HepG2 (cell line): ENCODE data around the gene RAET1E. TPM values are rescaled to one million over a fixed set of nuclear protein-coding genes. Genes with fewer than 3 reads are reported as not detected.
A peak's percentile ranks its signal among the peaks of the same experiment; 100 is the strongest.

Experiments
- ARID2 ChIP-seq: sonication (generic); formaldehyde crosslinking; IDR thresholded peaks from 2 replicates; pipeline ENCODE4 v1.8.1; 2022; ENCODE audit warnings: mild to moderate bottlenecking, missing genetic modification reagents, borderline replicate concordance
- BRCA1 ChIP-seq: sonication (generic); formaldehyde crosslinking; IDR thresholded peaks from 2 replicates; pipeline ENCODE4 v1.4.0; 2020; ENCODE audit warnings: missing genetic modification reagents
- CEBPB ChIP-seq: IDR thresholded peaks from 2 replicates; pipeline ENCODE4 v1.6.1; 2011; ENCODE audit warnings: low read depth, low read length, improper control_type of control experiment, borderline replicate concordance
- FOXJ3 ChIP-seq: sonication (generic); formaldehyde crosslinking; IDR thresholded peaks from 2 replicates; pipeline ENCODE4 v1.4.0; 2020; ENCODE audit warnings: missing genetic modification reagents, mild to moderate bottlenecking, borderline replicate concordance
- KAT7 ChIP-seq: IDR thresholded peaks from 2 replicates; pipeline ENCODE4 v1.6.1; 2018; ENCODE audit warnings: borderline replicate concordance, missing compliant biosample characterization
- NBN ChIP-seq: fragments of 450-650 bp; conservative IDR thresholded peaks from 2 replicates; pipeline ENCODE4 v1.6.1; 2017
- RFX3 ChIP-seq: IDR thresholded peaks from 2 replicates; pipeline ENCODE4 v1.6.1; 2016; ENCODE audit warnings: missing biosample characterization, missing genetic modification reagents
- SMAD3 ChIP-seq: sonication (generic); formaldehyde crosslinking; IDR thresholded peaks from 2 replicates; pipeline ENCODE4 v1.4.0; 2020; ENCODE audit warnings: missing genetic modification reagents
- SOX6 ChIP-seq, 2 experiments: fragments of 450-650 bp in 1 of 2; sonication (generic) in 1 of 2; formaldehyde crosslinking in 1 of 2; IDR thresholded peaks; 2 replicates each; pipeline versions ENCODE4 v1.4.0 to v1.6.1; 2017 to 2020; ENCODE audit warnings: antibody characterized with exemption in 1 of 2, mild to moderate bottlenecking in 1 of 2, missing genetic modification reagents in 1 of 2
- TGIF2 ChIP-seq: IDR thresholded peaks from 2 replicates; pipeline ENCODE4 v1.6.1; 2016; ENCODE audit warnings: control low read depth, missing compliant biosample characterization
- ZFP90 ChIP-seq: sonication (generic); formaldehyde crosslinking; IDR thresholded peaks from 2 replicates; pipeline ENCODE4 v1.8.0; 2022; ENCODE audit warnings: missing genetic modification reagents, mild to moderate bottlenecking, inconsistent platforms, borderline replicate concordance
- ZNF264 ChIP-seq: sonication (generic); formaldehyde crosslinking; IDR thresholded peaks from 2 replicates; pipeline ENCODE4 v1.4.0; 2020; ENCODE audit warnings: missing genetic modification reagents
- ZNF331 ChIP-seq: sonication (generic); formaldehyde crosslinking; IDR thresholded peaks from 2 replicates; pipeline ENCODE4 v1.4.0; 2020; ENCODE audit warnings: missing genetic modification reagents
- ZNF460 ChIP-seq: sonication (generic); formaldehyde crosslinking; IDR thresholded peaks from 2 replicates; pipeline ENCODE4 v1.5.1; 2020; ENCODE audit warnings: missing genetic modification reagents, mild to moderate bottlenecking, borderline replicate concordance
- ZNF614 ChIP-seq: IDR thresholded peaks from 2 replicates; pipeline ENCODE4 v1.6.1; 2018; ENCODE audit warnings: missing biosample characterization, missing genetic modification reagents, inconsistent platforms, borderline replicate concordance
- ZNF652 ChIP-seq: IDR thresholded peaks from 2 replicates; pipeline ENCODE4 v1.6.1; 2016; ENCODE audit warnings: low read depth, borderline replicate concordance
- polyA plus RNA-seq, 8 experiments: library from polyadenylated mRNA; depleted of rRNA in 3 of 8; stranded (reverse) in 7 of 8; unstranded in 1 of 8; fragments of >200 nt; fragmentation: Illumina TruSeq in 4 of 8; extraction: Trizol in 4 of 8; gene quantifications; 2 replicates each; pipeline versions ENCODE4 v1.2.1 to v1.2.3, GENCODE V29; 2011 to 2016; ENCODE audit warnings: low read depth in 4 of 8, missing spikeins in 1 of 8, mixed read lengths in 1 of 8; ENCODE audit not compliant: insufficient read depth in 1 of 8
- total RNA-seq, 5 experiments: library from RNA; depleted of rRNA; stranded (reverse); fragments of >200 nt; fragmentation: Illumina TruSeq; extraction: Trizol; gene quantifications; 2 replicates each; pipeline ENCODE4 v1.2.3, GENCODE V29; 2016; ENCODE audit warnings: low read depth in 1 of 5
- TF ChIP-seq, protein P1 (sequence below): sonication (generic); formaldehyde crosslinking; IDR thresholded peaks from 2 replicates; pipeline ENCODE4 v1.8.0; 2022; ENCODE audit warnings: missing genetic modification reagents, mild to moderate bottlenecking, borderline replicate concordance
- TF ChIP-seq, protein P2 (sequence below): sonication (generic); formaldehyde crosslinking; IDR thresholded peaks from 2 replicates; pipeline ENCODE4 v1.4.0; 2020; ENCODE audit warnings: missing genetic modification reagents
- TF ChIP-seq, protein P3 (sequence below): sonication (generic); formaldehyde crosslinking; IDR thresholded peaks from 2 replicates; pipeline ENCODE4 v1.8.0; 2022; ENCODE audit warnings: missing genetic modification reagents, mild to moderate bottlenecking, moderate library complexity, borderline replicate concordance
- TF ChIP-seq, protein P4 (sequence below): sonication (generic); formaldehyde crosslinking; IDR thresholded peaks from 2 replicates; pipeline ENCODE4 v1.5.0; 2020; ENCODE audit warnings: mild to moderate bottlenecking, missing genetic modification reagents
- TF ChIP-seq, protein P5 (sequence below): sonication (generic); formaldehyde crosslinking; IDR thresholded peaks from 2 replicates; pipeline ENCODE4 v1.4.0; 2020; ENCODE audit warnings: missing genetic modification reagents, mild to moderate bottlenecking, borderline replicate concordance

The RAET1E gene
- total and polyA plus RNA-seq, 2 of the 13 experiments (the other 11 are each of a cell fraction or from before 2014, with no cell fraction given): not detected

DNA sequence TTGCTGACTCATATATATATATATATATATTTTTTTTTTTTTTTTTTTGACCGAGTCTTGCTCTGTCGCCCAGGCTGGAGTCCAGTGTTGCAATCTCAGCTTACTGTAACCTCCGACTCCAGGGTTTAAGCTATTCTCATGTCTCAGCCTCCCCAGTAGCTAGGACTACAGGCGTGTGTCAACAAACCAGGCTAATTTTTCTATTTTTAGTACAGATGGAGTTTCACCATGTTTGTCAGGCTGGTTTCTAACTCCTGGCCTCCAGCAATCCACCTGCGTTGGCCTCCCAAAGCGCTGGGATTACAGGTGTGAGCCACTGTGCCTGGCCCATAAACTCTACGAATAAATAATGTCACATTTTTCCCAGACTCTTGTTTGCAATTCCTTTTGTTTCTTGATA is 38.5 kb downstream of the RAET1E start (continued):
- TF ChIP-seq ZNF614 (peak; percentile 46; the same call in 1 of the 2 replicates), TGIF2 (CRISPR knock-in tag) (0 out of 2 replicates have a peak, but pooled peaks have one; percentile 24), ZNF652 (CRISPR knock-in tag) (no peak), NBN (no peak), SOX6 (IDR thresholded peaks at IDR 0.05) (no peak), SOX6 (CRISPR knock-in tag; IDR thresholded peaks at IDR 0.05) (peak; percentile 54), KAT7 (peak; percentile 43; the same call in 1 of the 2 replicates), ZNF460 (peak; percentile 75), BRCA1 (CRISPR knock-in tag) (no peak), ZFP90 (CRISPR knock-in tag) (no peak), CEBPB (peak; percentile 83), RFX3 (CRISPR knock-in tag) (no peak), SMAD3 (peak; percentile 67; the same call in 1 of the 2 replicates), FOXJ3 (CRISPR knock-in tag) (peak; percentile 40; the same call in 1 of the 2 replicates), ZNF264 (CRISPR knock-in tag) (0 out of 2 replicates have a peak, but pooled peaks have one; percentile 35), ZNF331 (CRISPR knock-in tag) (peak; percentile 47; the same call in 1 of the 2 replicates), ARID2 (CRISPR knock-in tag) (no peak)
- TF ChIP-seq, protein P1, sequence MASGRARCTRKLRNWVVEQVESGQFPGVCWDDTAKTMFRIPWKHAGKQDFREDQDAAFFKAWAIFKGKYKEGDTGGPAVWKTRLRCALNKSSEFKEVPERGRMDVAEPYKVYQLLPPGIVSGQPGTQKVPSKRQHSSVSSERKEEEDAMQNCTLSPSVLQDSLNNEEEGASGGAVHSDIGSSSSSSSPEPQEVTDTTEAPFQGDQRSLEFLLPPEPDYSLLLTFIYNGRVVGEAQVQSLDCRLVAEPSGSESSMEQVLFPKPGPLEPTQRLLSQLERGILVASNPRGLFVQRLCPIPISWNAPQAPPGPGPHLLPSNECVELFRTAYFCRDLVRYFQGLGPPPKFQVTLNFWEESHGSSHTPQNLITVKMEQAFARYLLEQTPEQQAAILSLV (CRISPR knock-in tag): no peak
- TF ChIP-seq, protein P2, sequence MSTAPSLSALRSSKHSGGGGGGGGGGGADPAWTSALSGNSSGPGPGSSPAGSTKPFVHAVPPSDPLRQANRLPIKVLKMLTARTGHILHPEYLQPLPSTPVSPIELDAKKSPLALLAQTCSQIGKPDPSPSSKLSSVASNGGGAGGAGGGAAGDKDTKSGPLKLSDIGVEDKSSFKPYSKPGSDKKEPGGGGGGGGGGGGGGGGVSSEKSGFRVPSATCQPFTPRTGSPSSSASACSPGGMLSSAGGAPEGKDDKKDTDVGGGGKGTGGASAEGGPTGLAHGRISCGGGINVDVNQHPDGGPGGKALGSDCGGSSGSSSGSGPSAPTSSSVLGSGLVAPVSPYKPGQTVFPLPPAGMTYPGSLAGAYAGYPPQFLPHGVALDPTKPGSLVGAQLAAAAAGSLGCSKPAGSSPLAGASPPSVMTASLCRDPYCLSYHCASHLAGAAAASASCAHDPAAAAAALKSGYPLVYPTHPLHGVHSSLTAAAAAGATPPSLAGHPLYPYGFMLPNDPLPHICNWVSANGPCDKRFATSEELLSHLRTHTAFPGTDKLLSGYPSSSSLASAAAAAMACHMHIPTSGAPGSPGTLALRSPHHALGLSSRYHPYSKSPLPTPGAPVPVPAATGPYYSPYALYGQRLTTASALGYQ (CRISPR knock-in tag): peak; percentile 16; the same call in 1 of the 2 replicates
- TF ChIP-seq, protein P3, sequence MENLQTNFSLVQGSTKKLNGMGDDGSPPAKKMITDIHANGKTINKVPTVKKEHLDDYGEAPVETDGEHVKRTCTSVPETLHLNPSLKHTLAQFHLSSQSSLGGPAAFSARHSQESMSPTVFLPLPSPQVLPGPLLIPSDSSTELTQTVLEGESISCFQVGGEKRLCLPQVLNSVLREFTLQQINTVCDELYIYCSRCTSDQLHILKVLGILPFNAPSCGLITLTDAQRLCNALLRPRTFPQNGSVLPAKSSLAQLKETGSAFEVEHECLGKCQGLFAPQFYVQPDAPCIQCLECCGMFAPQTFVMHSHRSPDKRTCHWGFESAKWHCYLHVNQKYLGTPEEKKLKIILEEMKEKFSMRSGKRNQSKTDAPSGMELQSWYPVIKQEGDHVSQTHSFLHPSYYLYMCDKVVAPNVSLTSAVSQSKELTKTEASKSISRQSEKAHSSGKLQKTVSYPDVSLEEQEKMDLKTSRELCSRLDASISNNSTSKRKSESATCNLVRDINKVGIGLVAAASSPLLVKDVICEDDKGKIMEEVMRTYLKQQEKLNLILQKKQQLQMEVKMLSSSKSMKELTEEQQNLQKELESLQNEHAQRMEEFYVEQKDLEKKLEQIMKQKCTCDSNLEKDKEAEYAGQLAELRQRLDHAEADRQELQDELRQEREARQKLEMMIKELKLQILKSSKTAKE: no peak
- TF ChIP-seq, protein P4, sequence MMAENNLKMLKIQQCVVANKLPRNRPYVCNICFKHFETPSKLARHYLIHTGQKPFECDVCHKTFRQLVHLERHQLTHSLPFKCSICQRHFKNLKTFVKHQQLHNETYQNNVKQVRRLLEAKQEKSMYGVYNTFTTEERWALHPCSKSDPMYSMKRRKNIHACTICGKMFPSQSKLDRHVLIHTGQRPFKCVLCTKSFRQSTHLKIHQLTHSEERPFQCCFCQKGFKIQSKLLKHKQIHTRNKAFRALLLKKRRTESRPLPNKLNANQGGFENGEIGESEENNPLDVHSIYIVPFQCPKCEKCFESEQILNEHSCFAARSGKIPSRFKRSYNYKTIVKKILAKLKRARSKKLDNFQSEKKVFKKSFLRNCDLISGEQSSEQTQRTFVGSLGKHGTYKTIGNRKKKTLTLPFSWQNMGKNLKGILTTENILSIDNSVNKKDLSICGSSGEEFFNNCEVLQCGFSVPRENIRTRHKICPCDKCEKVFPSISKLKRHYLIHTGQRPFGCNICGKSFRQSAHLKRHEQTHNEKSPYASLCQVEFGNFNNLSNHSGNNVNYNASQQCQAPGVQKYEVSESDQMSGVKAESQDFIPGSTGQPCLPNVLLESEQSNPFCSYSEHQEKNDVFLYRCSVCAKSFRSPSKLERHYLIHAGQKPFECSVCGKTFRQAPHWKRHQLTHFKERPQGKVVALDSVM (CRISPR knock-in tag): peak; percentile 96
- TF ChIP-seq, protein P5, sequence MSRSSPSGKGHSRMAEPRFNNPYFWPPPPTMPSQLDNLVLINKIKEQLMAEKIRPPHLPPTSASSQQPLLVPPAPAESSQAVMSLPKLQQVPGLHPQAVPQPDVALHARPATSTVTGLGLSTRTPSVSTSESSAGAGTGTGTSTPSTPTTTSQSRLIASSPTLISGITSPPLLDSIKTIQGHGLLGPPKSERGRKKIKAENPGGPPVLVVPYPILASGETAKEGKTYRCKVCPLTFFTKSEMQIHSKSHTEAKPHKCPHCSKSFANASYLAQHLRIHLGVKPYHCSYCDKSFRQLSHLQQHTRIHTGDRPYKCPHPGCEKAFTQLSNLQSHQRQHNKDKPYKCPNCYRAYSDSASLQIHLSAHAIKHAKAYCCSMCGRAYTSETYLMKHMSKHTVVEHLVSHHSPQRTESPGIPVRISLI (CRISPR knock-in tag): peak; percentile 43; the same call in 1 of the 2 replicates
